GM12864 (cell line): Measurements from ENCODE around the gene MAP1A.

ENCODE experiments used
- DNase-seq: peaks from one replicate; pipeline ENCODE4 v3.0.0-alpha.2; 2011; ENCODE audit warnings: low read depth
- H3K4me3 ChIP-seq: 2 replicates; pipeline ENCODE4 v1.5.1; 2011; ENCODE audit warnings: mild to moderate bottlenecking, low read depth, low read length, control low read depth
- CTCF ChIP-seq: IDR thresholded peaks from 2 replicates; pipeline ENCODE4 v1.5.1; 2011; ENCODE audit warnings: low read depth, mild to moderate bottlenecking, moderate library complexity, low read length, control low read depth, inconsistent platforms; ENCODE audit errors: missing control alignments

The MAP1A gene

DNA sequence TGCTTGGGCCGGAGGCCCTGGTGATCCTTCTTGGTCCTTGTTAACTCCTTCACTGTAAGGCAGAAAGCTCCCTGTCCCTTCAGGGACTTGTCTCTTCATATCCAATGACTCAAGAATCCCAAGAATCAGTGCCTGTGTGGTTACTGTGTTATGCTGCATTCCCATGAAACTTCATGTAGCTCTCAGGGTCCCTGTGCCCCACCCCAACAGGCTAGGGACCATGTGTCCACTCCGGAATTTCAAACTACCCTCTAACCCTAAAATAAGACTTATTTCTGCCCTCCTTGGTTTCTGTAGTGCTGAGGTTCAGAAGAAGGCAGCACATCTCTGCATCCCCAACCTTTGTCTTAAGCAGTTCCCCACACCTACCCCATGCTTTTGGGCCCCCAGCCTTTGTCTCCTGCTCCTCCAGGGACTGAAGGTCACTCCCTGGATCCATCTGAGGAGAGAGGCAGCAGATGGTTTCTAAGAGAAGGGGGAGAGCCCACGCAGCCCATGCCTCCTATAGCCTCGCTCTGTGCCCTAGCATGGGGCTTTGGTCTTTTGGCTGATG lies 531 bp upstream of the MAP1A start:
- DNase-seq = no peak
- no peak for TF ChIP-seq CTCF
- H3K4me3 ChIP-seq = no peak overlapping the region

GRCh38 chr15:43518197-43518761 lies 871 bp downstream of the MAP1A start:
- H3K4me3 ChIP-seq = no peak overlapping the region
- no peak for DNase-seq
- TF ChIP-seq CTCF = no peak

GRCh38 chr15:43519196-43519595 lies 1.8 kb downstream of the MAP1A start:
- no peak for TF ChIP-seq CTCF
- no peak overlapping the region for H3K4me3 ChIP-seq
- DNase-seq = no peak

GRCh38 chr15:43520138-43520537 lies 2.7 kb downstream of the MAP1A start:
- no peak for DNase-seq
- TF ChIP-seq CTCF = no peak
- no peak overlapping the region for H3K4me3 ChIP-seq

GRCh38 chr15:43521419-43521818 lies 4.0 kb downstream of the MAP1A start:
- DNase-seq = no peak
- H3K4me3 ChIP-seq = no peak overlapping the region
- no peak for TF ChIP-seq CTCF

GRCh38 chr15:43522247-43522646 lies 4.8 kb downstream of the MAP1A start:
- H3K4me3 ChIP-seq = no peak overlapping the region
- no peak for TF ChIP-seq CTCF
- DNase-seq = no peak

GRCh38 chr15:43523646-43524045 lies 6.2 kb downstream of the MAP1A start:
- H3K4me3 ChIP-seq = no peak overlapping the region
- DNase-seq = no peak
- TF ChIP-seq CTCF = no peak
